ENCODE data around the gene TBC1D22A. TPM values are rescaled to one million over a fixed set of nuclear protein-coding genes. Genes with fewer than 3 reads are reported as not detected.

Gene TBC1D22A
- total RNA-seq, 4 donors from 2014 or later = 31.2 to 111 (median 41.8) TPM

GRCh38 chr22:47089374-47089773 lies 326.9 kb downstream of the TBC1D22A start:
- Histone ChIP-seq H3K36me3 (no peaks in the 10 kb centered on the region), H3K27ac (no peak overlapping the region), H3K4me3 (no peak overlapping the region), H3K27me3 (no peaks in the 10 kb centered on the region), H3K4me1 (peaks cover 0 to 9% (median 6%) of the 10 kb centered on the region in 4 donors), H3K9me3 (no peaks in the 10 kb centered on the region)
- intact Hi-C loops (cut with DNase I; ENCODE audit: low total_unique reads) (no loop called here), in situ Hi-C loops (cut with MboI; ENCODE audit: low pct_ligation_motif_present in 1 of 4, low pct_unique_long_range_greater_than_20kb in 1 of 4, low sequenced_read_pairs in 3 of 4) (no loop called here)
- 89 to 93% methylated on average over 7 of the region's 7 CpGs for WGBS, 2 donors (ENCODE audit: low coverage in 1 of 2)
- TF ChIP-seq POLR2AphosphoS5 (IDR thresholded peaks at IDR 0.05) (no peak), POLR2A (IDR thresholded peaks at IDR 0.05) (no peak), EP300 (IDR thresholded peaks at IDR 0.05; ENCODE audit: low read depth) (no peak)
- TF ChIP-seq, protein P1, sequence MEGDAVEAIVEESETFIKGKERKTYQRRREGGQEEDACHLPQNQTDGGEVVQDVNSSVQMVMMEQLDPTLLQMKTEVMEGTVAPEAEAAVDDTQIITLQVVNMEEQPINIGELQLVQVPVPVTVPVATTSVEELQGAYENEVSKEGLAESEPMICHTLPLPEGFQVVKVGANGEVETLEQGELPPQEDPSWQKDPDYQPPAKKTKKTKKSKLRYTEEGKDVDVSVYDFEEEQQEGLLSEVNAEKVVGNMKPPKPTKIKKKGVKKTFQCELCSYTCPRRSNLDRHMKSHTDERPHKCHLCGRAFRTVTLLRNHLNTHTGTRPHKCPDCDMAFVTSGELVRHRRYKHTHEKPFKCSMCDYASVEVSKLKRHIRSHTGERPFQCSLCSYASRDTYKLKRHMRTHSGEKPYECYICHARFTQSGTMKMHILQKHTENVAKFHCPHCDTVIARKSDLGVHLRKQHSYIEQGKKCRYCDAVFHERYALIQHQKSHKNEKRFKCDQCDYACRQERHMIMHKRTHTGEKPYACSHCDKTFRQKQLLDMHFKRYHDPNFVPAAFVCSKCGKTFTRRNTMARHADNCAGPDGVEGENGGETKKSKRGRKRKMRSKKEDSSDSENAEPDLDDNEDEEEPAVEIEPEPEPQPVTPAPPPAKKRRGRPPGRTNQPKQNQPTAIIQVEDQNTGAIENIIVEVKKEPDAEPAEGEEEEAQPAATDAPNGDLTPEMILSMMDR (IDR thresholded peaks at IDR 0.05) = no peak
- DNase-seq = no peak

- Histone ChIP-seq H3K27ac (no peak overlapping the region), H3K36me3 (no peaks in the 10 kb centered on the region), H3K9me3 (no peaks in the 10 kb centered on the region), H3K4me1 (peaks cover 0 to 9% (median 6%) of the 10 kb centered on the region in 4 donors), H3K4me3 (no peak overlapping the region), H3K27me3 (no peaks in the 10 kb centered on the region)
- TF ChIP-seq POLR2A (IDR thresholded peaks at IDR 0.05) (no peak), EP300 (IDR thresholded peaks at IDR 0.05; ENCODE audit: low read depth) (no peak), POLR2AphosphoS5 (IDR thresholded peaks at IDR 0.05) (no peak)
- TF ChIP-seq, protein P1 (IDR thresholded peaks at IDR 0.05) = no peak
- in situ Hi-C loops (cut with MboI; ENCODE audit: low pct_ligation_motif_present in 1 of 4, low pct_unique_long_range_greater_than_20kb in 1 of 4, low sequenced_read_pairs in 3 of 4) = no loop called here
- WGBS, 2 donors (ENCODE audit: low coverage in 1 of 2) = 72 to 86% methylated on average over 4 to 21 of the region's 21 CpGs
- DNase-seq = no peak
- intact Hi-C loops (cut with DNase I; ENCODE audit: low total_unique reads) = no loop called here
Observed at GRCh38 chr22:47089796-47090460, 327.5 kb downstream of the TBC1D22A start.

DNA sequence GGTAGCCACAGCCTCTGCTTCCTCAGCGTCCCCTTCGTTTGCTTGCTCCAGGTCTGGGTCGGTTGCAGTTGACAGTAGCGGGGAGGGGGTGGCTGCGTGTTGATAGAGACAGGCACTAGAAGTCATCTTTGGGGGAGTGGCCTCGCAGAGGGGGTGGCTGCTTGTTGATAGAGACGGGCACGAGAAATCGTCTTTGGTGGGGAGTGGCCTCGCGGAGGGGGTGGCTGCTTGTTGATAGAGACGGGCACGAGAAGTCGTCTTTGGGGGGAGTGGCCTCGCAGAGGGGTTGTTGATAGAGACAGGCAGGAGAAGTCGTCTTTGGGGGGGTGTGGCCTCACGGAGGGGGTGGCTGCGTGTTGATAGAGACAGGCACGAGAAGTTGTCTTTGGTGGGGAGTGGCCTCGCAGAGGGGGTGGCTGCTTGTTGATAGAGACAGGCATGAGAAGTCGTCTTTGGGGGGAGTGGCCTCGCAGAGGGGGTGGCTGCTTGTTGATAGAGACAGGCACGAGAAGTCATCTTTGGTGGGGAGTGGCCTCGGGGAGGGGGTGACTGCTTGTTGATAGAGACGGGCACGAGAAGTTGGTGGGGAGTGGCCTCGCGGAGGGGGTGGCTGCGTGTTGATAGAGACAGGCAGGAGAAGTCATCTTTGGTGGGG lies 328.3 kb downstream of the TBC1D22A start:
- DNase-seq = no peak
- Histone ChIP-seq H3K4me1 (peaks cover 0 to 9% (median 6%) of the 10 kb centered on the region in 4 donors), H3K36me3 (no peaks in the 10 kb centered on the region), H3K4me3 (peak overlapping the region in 3 of 4 donors; percentile 1 to 31 (median 15)), H3K9me3 (no peaks in the 10 kb centered on the region), H3K27ac (no peak overlapping the region), H3K27me3 (no peaks in the 10 kb centered on the region)
- intact Hi-C loops (cut with DNase I; ENCODE audit: low total_unique reads) (no loop called here), in situ Hi-C loops (cut with MboI; ENCODE audit: low pct_ligation_motif_present in 1 of 4, low pct_unique_long_range_greater_than_20kb in 1 of 4, low sequenced_read_pairs in 3 of 4) (no loop called here)
- 7 to 17% methylated on average over 9 to 29 of the region's 29 CpGs for WGBS, 2 donors (ENCODE audit: low coverage in 1 of 2)
- no peak for TF ChIP-seq EP300 (IDR thresholded peaks at IDR 0.05; ENCODE audit: low read depth)
- TF ChIP-seq, protein P1 (IDR thresholded peaks at IDR 0.05) = no peak
- no peak for TF ChIP-seq POLR2A (IDR thresholded peaks at IDR 0.05)
- TF ChIP-seq POLR2AphosphoS5 (IDR thresholded peaks at IDR 0.05) = no peak

DNA sequence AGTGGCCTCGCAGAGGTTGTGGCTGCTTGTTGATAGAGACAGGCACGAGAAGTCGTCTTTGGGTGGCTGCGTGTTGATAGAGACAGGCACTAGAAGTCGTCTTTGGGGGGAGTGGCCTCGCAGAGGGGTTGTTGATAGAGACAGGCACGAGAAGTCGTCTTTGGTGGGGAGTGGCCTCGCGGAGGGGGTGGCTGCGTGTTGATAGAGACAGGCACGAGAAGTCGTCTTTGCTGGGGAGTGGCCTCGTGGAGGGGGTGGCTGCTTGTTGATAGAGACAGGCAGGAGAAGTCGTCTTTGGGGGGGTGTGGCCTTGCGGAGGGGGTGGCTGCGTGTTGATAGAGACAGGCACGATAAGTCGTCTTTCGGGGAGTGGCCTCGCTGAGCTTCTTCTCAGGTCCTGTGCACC lies 328.8 kb downstream of the TBC1D22A start:
- 7 to 15% methylated on average over 12 to 19 of the region's 21 CpGs for WGBS, 2 donors (ENCODE audit: low coverage in 1 of 2)
- Histone ChIP-seq H3K27me3 (no peaks in the 10 kb centered on the region), H3K9me3 (no peaks in the 10 kb centered on the region), H3K36me3 (no peaks in the 10 kb centered on the region), H3K4me3 (peak overlapping the region in 3 of 4 donors; percentile 1 to 31 (median 15)), H3K4me1 (peaks cover 0 to 9% (median 6%) of the 10 kb centered on the region in 4 donors), H3K27ac (no peak overlapping the region)
- DNase-seq = no peak
- intact Hi-C loops (cut with DNase I; ENCODE audit: low total_unique reads) (no loop called here), in situ Hi-C loops (cut with MboI; ENCODE audit: low pct_ligation_motif_present in 1 of 4, low pct_unique_long_range_greater_than_20kb in 1 of 4, low sequenced_read_pairs in 3 of 4) (no loop called here)
- TF ChIP-seq POLR2AphosphoS5 (IDR thresholded peaks at IDR 0.05) (no peak), POLR2A (IDR thresholded peaks at IDR 0.05) (no peak), EP300 (IDR thresholded peaks at IDR 0.05; ENCODE audit: low read depth) (no peak)
- TF ChIP-seq, protein P1 (IDR thresholded peaks at IDR 0.05) = no peak

All from transverse colon (tissue), 4 donors.